DMS79 treated with DMSO at 0.1 percent for 48 hours (cell line): ENCODE data around the gene SRCIN1.

ENCODE experiments used
- DNase-seq: peaks from one replicate; lab custom pipeline; 2025; lab: John Stamatoyannopoulos, UW

The SRCIN1 gene

GRCh38 chr17:38616361-38616760 lies 10.6 kb upstream of the SRCIN1 start:
- DNase-seq = no peak

GRCh38 chr17:38613981-38614779 lies 8.4 kb upstream of the SRCIN1 start:
- no peak for DNase-seq

- DNase-seq = no peak
Observed at GRCh38 chr17:38613525-38613980, 7.8 kb upstream of the SRCIN1 start.

GRCh38 chr17:38611872-38612376 lies 6.2 kb upstream of the SRCIN1 start:
- DNase-seq = no peak

GRCh38 chr17:38611070-38611786 lies 5.5 kb upstream of the SRCIN1 start:
- DNase-seq = no peak

GRCh38 chr17:38609280-38610031 lies 3.7 kb upstream of the SRCIN1 start:
- DNase-seq = no peak

GRCh38 chr17:38608648-38609047 lies 2.9 kb upstream of the SRCIN1 start:
- peak; percentile 88 for DNase-seq

GRCh38 chr17:38606646-38607611 lies 1.2 kb upstream of the SRCIN1 start:
- no peak for DNase-seq

GRCh38 chr17:38605411-38605840 lies 326 bp downstream of the SRCIN1 start:
- no peak for DNase-seq

GRCh38 chr17:38604479-38605403 lies 1.0 kb downstream of the SRCIN1 start:
- peak; percentile 28 for DNase-seq

GRCh38 chr17:38603786-38604478 lies 1.8 kb downstream of the SRCIN1 start:
- DNase-seq = no peak

GRCh38 chr17:38602956-38603785 lies 2.6 kb downstream of the SRCIN1 start:
- DNase-seq = no peak

- no peak for DNase-seq
Observed at GRCh38 chr17:38602453-38602852, 3.3 kb downstream of the SRCIN1 start.

- DNase-seq = peak; percentile 83
Observed at GRCh38 chr17:38601539-38602351, 4.0 kb downstream of the SRCIN1 start.

GRCh38 chr17:38600906-38601305 lies 4.8 kb downstream of the SRCIN1 start:
- no peak for DNase-seq

GRCh38 chr17:38600416-38600815 lies 5.3 kb downstream of the SRCIN1 start:
- no peak for DNase-seq

GRCh38 chr17:38599398-38599856 lies 6.3 kb downstream of the SRCIN1 start:
- DNase-seq = no peak
